Measurements from ENCODE around the gene GJA10.
A peak's percentile ranks its signal among the peaks of the same experiment; 100 is the strongest.
"Not testable (repeated sequence)": the region's sequence is repeated elsewhere in the genome, so short reads cannot be mapped to it uniquely, and the experiment has no call there.

Gene GJA10

GRCh38 chr6:89894169-89894568, at the start of gene GJA10:
Gene GJA10 (plus strand): TSS chr6:89894469. CDS start chr6:89894469, 0 bp downstream.
- DNase-seq, result no peak

GRCh38 chr6:89847513-89847912, 46.8 kb upstream of the GJA10 start:
- not testable (repeated sequence) for DNase-seq

- DNase-seq, result peak; percentile 58
These were observed 41.2 kb upstream of the GJA10 start for GRCh38 chr6:89853068-89853467.

- DNase-seq, result no peak
These were observed 36.2 kb upstream of the GJA10 start for GRCh38 chr6:89858041-89858440.

GRCh38 chr6:89859744-89860143, 34.5 kb upstream of the GJA10 start:
- DNase-seq, result no peak

GRCh38 chr6:89862273-89862672, 32.0 kb upstream of the GJA10 start:
- DNase-seq, result no peak

GRCh38 chr6:89862698-89863097, 31.6 kb upstream of the GJA10 start:
- no peak for DNase-seq

- no peak for DNase-seq
These were observed 28.1 kb upstream of the GJA10 start for GRCh38 chr6:89866024-89866678.

- DNase-seq, result no peak
These were observed 20.5 kb upstream of the GJA10 start for GRCh38 chr6:89873721-89874120.

GRCh38 chr6:89874438-89874837, 19.8 kb upstream of the GJA10 start:
- no peak for DNase-seq

GRCh38 chr6:89886378-89887120, 7.7 kb upstream of the GJA10 start:
- DNase-seq, result no peak

- DNase-seq, result no peak
These were observed 6.7 kb upstream of the GJA10 start for GRCh38 chr6:89887452-89888137.

GRCh38 chr6:89888138-89888514, 6.1 kb upstream of the GJA10 start:
- DNase-seq, result no peak

- DNase-seq, result no peak
These were observed 5.4 kb upstream of the GJA10 start for GRCh38 chr6:89888871-89889270.

GRCh38 chr6:89890845-89891528, 3.3 kb upstream of the GJA10 start:
- DNase-seq, result not testable (repeated sequence)

- not testable (repeated sequence) for DNase-seq
These were observed 1.7 kb upstream of the GJA10 start for GRCh38 chr6:89892577-89892976.

- peak; percentile 61 for DNase-seq
These were observed 1.1 kb downstream of the GJA10 start for GRCh38 chr6:89895276-89895874.

GRCh38 chr6:89910001-89910901, 16.0 kb downstream of the GJA10 start:
- DNase-seq, result not testable (repeated sequence)

GRCh38 chr6:89910902-89911240, 16.6 kb downstream of the GJA10 start:
- DNase-seq, result no peak

- DNase-seq, result no peak
These were observed 22.1 kb downstream of the GJA10 start for GRCh38 chr6:89916136-89916920.

GRCh38 chr6:89917216-89917615, 22.9 kb downstream of the GJA10 start:
- DNase-seq, result no peak
